OCI-LY1 (cell line): ENCODE measurements around the gene SMAD6.

ENCODE experiments used
- EZH2 ChIP-seq: fragments of 200-600 bp; sonication (generic), shearing (Covaris generic); IDR thresholded peaks from 2 replicates; pipeline ENCODE4 v1.8.0; 2017; ENCODE audit warnings: borderline replicate concordance, mixed run types, mild to moderate bottlenecking, antibody characterized with exemption, low read length, moderate library complexity, mixed read lengths
- TF ChIP-seq, protein P1 (sequence below): fragments of 200-600 bp; sonication (generic), shearing (Covaris generic); IDR thresholded peaks from 2 replicates; pipeline ENCODE4 v1.5.1; 2017; ENCODE audit warnings: mild to moderate bottlenecking, antibody characterized with exemption, low read length, moderate library complexity, mixed read lengths

DNA sequence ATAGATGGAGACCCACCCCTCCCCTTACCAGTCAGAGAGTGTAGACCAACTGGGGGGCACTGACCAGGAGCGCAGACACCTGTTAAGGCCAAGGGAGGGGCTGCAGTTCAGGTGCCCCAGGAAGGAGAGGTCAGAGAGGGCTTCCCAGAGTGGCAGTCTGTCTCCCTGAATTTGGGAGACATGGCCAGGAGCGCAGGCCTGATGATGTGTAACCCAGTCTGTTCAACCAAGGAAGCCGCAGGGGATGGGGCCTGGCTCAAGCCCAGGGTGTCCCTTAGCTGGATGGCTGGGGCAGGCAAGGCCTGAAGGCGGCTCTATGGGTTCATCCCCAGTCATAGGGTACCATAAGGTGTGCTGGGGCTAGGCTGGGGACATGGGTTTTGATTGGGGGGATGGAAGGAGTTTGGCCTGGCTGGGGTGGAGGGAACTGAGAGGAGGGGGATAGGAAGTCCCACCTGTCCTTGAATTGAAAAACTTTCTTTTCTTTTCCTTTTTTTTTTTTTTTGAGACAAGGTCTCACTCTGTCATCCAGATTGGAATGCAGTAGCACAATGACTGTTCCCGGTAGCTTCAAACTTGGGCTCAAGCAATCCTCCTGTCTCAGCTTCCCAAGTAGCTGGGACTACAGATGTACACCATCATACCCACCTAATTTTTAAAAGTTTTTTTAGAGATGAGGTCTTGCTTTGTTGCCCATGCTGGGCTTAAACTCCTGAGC, 75.7 kb downstream of the SMAD6 start:
- TF ChIP-seq EZH2: no peak
- TF ChIP-seq, protein P1, sequence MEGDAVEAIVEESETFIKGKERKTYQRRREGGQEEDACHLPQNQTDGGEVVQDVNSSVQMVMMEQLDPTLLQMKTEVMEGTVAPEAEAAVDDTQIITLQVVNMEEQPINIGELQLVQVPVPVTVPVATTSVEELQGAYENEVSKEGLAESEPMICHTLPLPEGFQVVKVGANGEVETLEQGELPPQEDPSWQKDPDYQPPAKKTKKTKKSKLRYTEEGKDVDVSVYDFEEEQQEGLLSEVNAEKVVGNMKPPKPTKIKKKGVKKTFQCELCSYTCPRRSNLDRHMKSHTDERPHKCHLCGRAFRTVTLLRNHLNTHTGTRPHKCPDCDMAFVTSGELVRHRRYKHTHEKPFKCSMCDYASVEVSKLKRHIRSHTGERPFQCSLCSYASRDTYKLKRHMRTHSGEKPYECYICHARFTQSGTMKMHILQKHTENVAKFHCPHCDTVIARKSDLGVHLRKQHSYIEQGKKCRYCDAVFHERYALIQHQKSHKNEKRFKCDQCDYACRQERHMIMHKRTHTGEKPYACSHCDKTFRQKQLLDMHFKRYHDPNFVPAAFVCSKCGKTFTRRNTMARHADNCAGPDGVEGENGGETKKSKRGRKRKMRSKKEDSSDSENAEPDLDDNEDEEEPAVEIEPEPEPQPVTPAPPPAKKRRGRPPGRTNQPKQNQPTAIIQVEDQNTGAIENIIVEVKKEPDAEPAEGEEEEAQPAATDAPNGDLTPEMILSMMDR: no peak
